Epithelial cell of esophagus (primary cell): ENCODE results near the gene RNF114.

Experiments
- DNase-seq: peaks from one replicate; pipeline ENCODE4 v3.0.0; 2010; ENCODE audit warnings: low read depth
- H3K4me3 ChIP-seq: 2 replicates; pipeline ENCODE4 v1.5.1; 2011; ENCODE audit warnings: mild to moderate bottlenecking, low read length, control low read depth
- TF ChIP-seq, protein P1 (sequence below): IDR thresholded peaks from 2 replicates; pipeline ENCODE4 v1.5.1; 2011; ENCODE audit warnings: low read depth, mild to moderate bottlenecking, low read length, control low read depth, inconsistent platforms; ENCODE audit not compliant: insufficient read depth; ENCODE audit errors: missing control alignments

The RNF114 gene

DNA sequence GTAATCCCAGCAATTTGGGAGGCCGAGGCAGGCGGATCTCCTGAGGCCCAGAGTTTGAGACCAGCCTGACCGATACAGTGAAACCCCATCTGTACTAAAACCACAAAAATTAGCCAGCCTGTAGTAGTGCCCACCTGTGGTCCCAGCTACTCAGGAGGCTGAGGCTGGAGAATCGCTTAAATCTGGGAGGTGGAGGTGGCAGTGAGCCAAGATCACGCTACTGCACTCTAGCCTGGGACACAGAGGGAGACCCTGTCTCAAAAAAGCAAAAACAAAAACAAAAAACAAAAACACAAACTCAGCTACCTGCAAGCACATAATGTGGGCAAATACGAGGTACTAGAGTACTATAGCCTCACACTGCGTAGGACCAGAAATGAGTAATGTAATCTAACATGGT is 17.2 kb upstream of the RNF114 start:
- H3K4me3 ChIP-seq = no peak overlapping the region
- TF ChIP-seq, protein P1, sequence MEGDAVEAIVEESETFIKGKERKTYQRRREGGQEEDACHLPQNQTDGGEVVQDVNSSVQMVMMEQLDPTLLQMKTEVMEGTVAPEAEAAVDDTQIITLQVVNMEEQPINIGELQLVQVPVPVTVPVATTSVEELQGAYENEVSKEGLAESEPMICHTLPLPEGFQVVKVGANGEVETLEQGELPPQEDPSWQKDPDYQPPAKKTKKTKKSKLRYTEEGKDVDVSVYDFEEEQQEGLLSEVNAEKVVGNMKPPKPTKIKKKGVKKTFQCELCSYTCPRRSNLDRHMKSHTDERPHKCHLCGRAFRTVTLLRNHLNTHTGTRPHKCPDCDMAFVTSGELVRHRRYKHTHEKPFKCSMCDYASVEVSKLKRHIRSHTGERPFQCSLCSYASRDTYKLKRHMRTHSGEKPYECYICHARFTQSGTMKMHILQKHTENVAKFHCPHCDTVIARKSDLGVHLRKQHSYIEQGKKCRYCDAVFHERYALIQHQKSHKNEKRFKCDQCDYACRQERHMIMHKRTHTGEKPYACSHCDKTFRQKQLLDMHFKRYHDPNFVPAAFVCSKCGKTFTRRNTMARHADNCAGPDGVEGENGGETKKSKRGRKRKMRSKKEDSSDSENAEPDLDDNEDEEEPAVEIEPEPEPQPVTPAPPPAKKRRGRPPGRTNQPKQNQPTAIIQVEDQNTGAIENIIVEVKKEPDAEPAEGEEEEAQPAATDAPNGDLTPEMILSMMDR = no peak
- no peak for DNase-seq

DNA sequence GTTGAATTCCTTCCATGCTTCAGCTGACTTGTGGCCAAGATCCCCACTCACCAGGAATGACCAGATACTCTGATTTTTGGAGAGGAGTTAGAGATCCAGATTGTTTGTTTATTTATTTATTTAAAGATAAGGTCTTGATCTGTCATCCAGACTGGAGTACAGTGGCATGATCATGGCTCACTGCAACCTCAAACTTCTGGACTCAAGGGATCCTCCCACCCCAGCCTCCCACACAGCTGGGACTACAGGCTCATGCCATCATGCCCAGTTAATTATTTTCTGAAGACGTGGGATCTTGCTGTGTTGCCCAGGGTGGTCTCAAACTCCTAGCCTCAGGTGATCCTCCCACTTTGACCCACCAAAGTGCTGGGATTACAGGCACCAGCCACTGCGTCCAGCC is 16.7 kb upstream of the RNF114 start:
- TF ChIP-seq, protein P1 = no peak
- DNase-seq = no peak
- H3K4me3 ChIP-seq = no peak overlapping the region

DNA sequence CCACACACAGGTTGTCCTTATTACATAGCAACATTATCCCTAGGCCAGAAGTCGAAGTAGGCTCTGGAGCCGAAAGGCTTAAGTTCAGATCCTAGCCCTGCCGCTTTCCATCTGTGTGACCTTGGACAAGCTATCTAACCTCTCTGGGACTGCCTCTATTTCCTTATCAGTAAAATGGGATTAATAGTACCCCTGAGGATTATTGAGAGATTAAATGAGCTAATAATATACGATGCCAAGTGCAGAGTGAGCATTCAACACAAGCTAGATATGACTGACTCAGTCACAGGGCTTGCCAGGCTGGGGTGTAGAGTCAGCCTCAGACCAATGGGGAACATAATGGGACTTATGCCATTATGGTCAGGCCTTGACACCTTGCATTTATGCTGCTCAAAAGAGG is 11.9 kb upstream of the RNF114 start:
- no peak for DNase-seq
- no peak overlapping the region for H3K4me3 ChIP-seq
- TF ChIP-seq, protein P1 = no peak

DNA sequence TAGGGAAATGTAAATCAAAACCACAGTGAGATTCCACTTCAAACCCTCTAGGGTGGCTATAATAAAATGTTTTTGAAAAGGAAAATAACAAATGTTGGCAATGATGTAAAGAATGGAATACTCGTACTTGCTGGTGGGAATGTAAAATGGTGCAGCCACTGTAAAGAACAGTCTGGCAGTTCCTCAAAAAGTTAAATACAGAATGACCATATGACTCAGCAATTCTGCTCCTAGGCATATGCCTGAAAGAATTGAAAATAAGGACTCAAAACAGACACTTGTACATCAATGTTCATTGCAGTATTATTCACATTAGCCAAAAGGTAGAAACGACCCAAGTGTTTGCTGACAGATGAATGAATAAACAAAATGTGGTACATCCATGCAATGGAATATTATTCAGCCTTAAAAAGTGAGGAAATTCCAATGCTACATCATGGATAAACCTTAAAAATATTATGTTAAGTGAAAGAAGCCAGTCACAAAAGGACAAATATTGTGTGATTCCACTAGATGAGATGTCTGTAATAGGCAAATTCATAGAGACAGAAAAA is 10.2 kb upstream of the RNF114 start:
- no peak overlapping the region for H3K4me3 ChIP-seq
- TF ChIP-seq, protein P1 = no peak
- no peak for DNase-seq

DNA sequence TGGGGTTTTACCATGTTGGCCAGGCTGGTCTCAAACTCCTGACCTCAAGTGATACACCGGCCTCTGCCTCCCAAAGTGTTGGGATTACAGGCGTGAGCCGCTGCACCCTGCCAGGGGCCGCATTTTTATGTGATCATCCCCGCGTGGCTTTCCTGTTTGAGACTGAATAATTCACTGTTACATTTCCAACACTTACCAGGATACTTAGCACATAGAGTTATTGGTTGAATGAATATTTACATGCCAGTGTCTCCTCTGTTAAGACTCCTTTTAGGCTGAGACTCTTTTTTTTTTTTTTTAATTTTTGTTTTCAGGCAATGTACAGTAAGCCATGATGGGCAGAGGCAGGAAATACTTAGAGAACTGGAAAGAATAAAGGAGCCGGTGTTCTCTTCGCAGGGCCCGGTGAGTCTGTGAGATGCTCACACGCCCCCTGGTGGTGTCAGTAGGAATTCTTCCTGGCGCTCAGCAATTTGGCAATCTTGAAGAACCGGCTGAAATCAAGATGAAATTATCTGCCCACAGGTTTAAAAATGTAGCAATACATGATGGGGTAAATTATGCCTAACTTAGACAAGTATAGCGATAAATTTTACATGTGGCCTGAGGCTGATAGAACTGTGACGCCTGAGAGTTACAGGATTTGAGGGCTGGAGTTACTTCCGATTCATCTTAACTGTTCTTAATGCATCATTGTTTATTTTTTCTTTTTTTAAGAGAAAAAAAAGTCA is 7.6 kb upstream of the RNF114 start:
- TF ChIP-seq, protein P1 = peak; percentile 92
- peak; percentile 87 for DNase-seq
- H3K4me3 ChIP-seq = no peak overlapping the region

DNA sequence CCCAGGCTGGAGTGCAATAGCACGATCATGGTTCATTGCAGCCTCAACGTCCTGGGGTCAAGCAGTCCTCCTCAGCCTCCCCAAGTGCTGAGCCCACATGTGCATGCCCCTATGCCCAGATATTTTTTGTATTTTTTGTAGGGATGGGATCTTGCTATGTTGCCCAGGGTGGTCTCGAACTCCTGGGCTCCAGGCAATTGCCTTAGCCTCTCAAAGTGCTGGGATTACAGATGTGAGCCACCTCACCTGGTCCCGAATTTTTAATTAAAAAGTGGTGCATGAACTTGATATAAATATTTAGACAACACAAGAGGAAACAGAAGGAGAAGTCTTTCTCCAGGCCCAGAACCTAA is 7.1 kb upstream of the RNF114 start:
- no peak overlapping the region for H3K4me3 ChIP-seq
- DNase-seq = no peak
- TF ChIP-seq, protein P1 = no peak

DNA sequence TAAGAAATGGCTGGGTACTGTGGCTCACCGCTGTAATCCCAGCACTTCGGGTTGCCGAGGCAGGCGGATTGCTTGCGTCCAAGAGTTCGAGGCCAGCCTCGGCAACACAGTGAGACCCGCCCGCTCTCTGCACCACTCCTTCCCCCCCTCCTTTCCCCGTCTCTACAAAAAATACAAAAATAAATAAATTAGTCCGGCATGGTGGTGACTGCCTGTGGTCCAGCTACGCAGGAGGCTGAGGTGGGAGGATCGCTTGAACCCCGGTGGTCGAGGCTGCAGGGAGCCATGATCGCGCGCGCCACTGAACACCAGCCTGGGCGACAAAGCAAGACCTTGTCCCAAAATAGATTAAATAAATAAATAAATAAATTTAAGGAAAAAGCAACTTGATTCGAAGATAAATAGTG is 448 bp upstream of the RNF114 start:
- DNase-seq = no peak
- H3K4me3 ChIP-seq = peak overlapping the region; percentile 34
- TF ChIP-seq, protein P1 = no peak
